Suprapubic skin (tissue), 4 donors: ENCODE data around the gene UVRAG. TPM values are rescaled to one million over a fixed set of nuclear protein-coding genes. Genes with fewer than 3 reads are reported as not detected.

Source experiments
- DNase-seq, 2 donors: peaks; one replicate each; pipeline ENCODE4 v3.0.0-alpha.2; 2019; ENCODE audit warnings: low spot score in 2 of 2
- H3K27ac ChIP-seq: fragments of 200-600 bp; sonication (generic); one replicate; pipeline ENCODE4 v1.5.1; 2019
- H3K27me3 ChIP-seq: fragments of 200-600 bp; sonication (generic); one replicate; pipeline ENCODE4 v1.5.1; 2019
- H3K36me3 ChIP-seq: fragments of 200-600 bp; sonication (generic); one replicate; pipeline ENCODE4 v1.5.1; 2019
- H3K4me1 ChIP-seq: fragments of 200-600 bp; sonication (generic); one replicate; pipeline ENCODE4 v1.5.1; 2019
- H3K4me3 ChIP-seq: fragments of 200-600 bp; sonication (generic); one replicate; pipeline ENCODE4 v1.5.1; 2019; ENCODE audit warnings: mild to moderate bottlenecking
- H3K9me3 ChIP-seq: fragments of 200-600 bp; sonication (generic); one replicate; pipeline ENCODE4 v1.5.1; 2019
- EP300 ChIP-seq: sonication (generic); formaldehyde crosslinking; IDR thresholded peaks from one replicate; pipeline ENCODE4 v1.6.1; 2017; ENCODE audit warnings: antibody characterized with exemption
- POLR2A ChIP-seq, 2 donors: fragments of 450-650 bp; IDR thresholded peaks; one replicate each; pipeline ENCODE4 v1.6.1; 2017; ENCODE audit warnings: antibody characterized with exemption in 2 of 2, mild to moderate bottlenecking in 2 of 2, moderate library complexity in 2 of 2
- POLR2AphosphoS5 ChIP-seq, 3 donors: sonication (generic); formaldehyde crosslinking; IDR thresholded peaks; one replicate each; pipeline ENCODE4 v1.6.1; 2017; ENCODE audit warnings: antibody characterized with exemption in 3 of 3
- WGBS: methylation state at CpG from one replicate; pipeline ENCODE4 v1.1.5; 2018; 5-methylcytosine and 5-hydroxymethylcytosine counted together
- total RNA-seq, 4 donors: library from RNA; depleted of rRNA; stranded (reverse); fragments of >200 nt; gene quantifications; one replicate each; pipeline ENCODE4 v1.1.0, GENCODE V29; 2016
- TF ChIP-seq, protein P1 (sequence below), 2 donors: fragments of 200-600 bp in 1 of 2; fragments of 450-650 bp in 1 of 2; sonication (generic) in 1 of 2; IDR thresholded peaks; one replicate each; pipeline ENCODE4 v1.5.1; 2016 to 2019; ENCODE audit warnings: antibody characterized with exemption in 2 of 2, mild to moderate bottlenecking in 1 of 2, moderate library complexity in 1 of 2

UVRAG gene
- total RNA-seq, 4 donors from 2014 or later, result 17.5 to 30.0 (median 22.1) TPM

DNA sequence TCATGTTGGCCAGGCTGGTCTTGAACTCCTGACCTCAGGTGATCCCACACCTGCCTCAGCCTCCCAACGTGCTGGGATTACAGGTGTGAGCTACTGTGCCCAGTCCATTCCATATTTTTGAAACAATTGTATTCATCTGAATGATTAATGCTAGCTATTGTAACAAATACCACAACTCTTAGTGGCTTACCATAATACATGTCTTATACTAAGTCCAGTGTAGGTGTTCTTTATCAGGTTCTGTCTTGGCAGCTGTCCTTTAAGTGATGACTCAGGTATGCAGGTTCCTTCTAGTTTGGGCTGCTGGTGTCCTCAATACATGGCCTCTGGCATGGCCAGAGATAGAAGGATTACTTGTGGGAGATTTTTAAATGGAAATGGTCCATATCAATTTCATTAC, 39.0 kb downstream of the UVRAG start:
- Histone ChIP-seq H3K4me1 (peaks cover 24% of the 10 kb centered on the region), H3K4me3 (no peak overlapping the region), H3K27ac (no peak overlapping the region), H3K9me3 (no peaks in the 10 kb centered on the region), H3K36me3 (peaks cover 2% of the 10 kb centered on the region), H3K27me3 (no peaks in the 10 kb centered on the region)
- 64% methylated on average over 1 of the region's 1 CpG for WGBS
- TF ChIP-seq EP300 (no peak), POLR2AphosphoS5 (IDR thresholded peaks at IDR 0.05) (no peak), POLR2A (IDR thresholded peaks at IDR 0.05) (no peak)
- TF ChIP-seq, protein P1, sequence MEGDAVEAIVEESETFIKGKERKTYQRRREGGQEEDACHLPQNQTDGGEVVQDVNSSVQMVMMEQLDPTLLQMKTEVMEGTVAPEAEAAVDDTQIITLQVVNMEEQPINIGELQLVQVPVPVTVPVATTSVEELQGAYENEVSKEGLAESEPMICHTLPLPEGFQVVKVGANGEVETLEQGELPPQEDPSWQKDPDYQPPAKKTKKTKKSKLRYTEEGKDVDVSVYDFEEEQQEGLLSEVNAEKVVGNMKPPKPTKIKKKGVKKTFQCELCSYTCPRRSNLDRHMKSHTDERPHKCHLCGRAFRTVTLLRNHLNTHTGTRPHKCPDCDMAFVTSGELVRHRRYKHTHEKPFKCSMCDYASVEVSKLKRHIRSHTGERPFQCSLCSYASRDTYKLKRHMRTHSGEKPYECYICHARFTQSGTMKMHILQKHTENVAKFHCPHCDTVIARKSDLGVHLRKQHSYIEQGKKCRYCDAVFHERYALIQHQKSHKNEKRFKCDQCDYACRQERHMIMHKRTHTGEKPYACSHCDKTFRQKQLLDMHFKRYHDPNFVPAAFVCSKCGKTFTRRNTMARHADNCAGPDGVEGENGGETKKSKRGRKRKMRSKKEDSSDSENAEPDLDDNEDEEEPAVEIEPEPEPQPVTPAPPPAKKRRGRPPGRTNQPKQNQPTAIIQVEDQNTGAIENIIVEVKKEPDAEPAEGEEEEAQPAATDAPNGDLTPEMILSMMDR (IDR thresholded peaks at IDR 0.05), result no peak
- DNase-seq, result no peak

DNA sequence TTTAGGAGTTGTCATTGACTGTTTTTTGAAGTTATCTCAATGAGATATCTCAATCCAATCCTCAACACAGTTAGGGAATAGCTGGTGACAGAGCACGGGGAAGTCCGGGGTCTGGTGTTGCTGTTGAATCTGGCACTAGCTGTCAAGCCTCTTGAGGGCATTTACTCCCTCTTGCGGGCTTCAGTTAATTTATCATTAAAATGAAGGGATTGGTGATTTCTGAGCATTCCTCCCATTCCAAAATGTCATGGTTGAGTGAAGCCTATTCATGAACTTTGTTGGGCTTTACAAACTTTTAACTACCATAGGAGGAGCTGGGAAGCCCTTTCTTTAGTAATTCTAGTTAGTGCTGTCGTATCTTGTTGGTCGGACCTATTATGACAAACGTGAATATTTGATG, 40.2 kb downstream of the UVRAG start:
- no peak for TF ChIP-seq POLR2AphosphoS5 (IDR thresholded peaks at IDR 0.05)
- TF ChIP-seq EP300, result no peak
- TF ChIP-seq, protein P1 (IDR thresholded peaks at IDR 0.05), result no peak
- no peak for TF ChIP-seq POLR2A (IDR thresholded peaks at IDR 0.05)
- Histone ChIP-seq H3K4me3 (no peak overlapping the region), H3K27me3 (no peaks in the 10 kb centered on the region), H3K4me1 (peaks cover 19% of the 10 kb centered on the region), H3K9me3 (no peaks in the 10 kb centered on the region), H3K36me3 (peaks cover 2% of the 10 kb centered on the region), H3K27ac (no peak overlapping the region)
- WGBS, result 91% methylated on average over 6 of the region's 6 CpGs
- no peak for DNase-seq

- WGBS, result 74% methylated on average over 3 of the region's 3 CpGs
These were observed 41.9 kb downstream of the UVRAG start for GRCh38 chr11:75856912-75857311.

DNA sequence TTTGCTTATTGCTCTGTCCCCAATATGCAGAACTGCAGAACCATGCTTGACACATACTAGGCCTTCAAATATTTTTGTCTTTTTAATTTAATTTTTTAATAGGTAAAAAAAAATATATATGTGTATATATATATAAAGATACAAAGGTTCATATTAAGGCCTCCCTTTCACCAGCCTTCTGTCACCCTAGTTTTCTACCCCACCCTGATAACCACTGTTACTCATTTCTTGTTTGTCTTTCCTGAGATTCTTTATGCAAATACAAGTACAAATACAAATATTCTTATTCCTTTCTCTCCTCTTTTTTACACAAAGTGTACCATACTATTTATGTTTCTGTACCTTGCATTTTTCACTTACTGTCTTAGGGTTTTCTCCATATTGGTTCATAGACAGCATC, 43.0 kb downstream of the UVRAG start:
- Histone ChIP-seq H3K9me3 (no peaks in the 10 kb centered on the region), H3K4me1 (peaks cover 5% of the 10 kb centered on the region), H3K4me3 (no peak overlapping the region), H3K27me3 (no peaks in the 10 kb centered on the region), H3K36me3 (no peaks in the 10 kb centered on the region), H3K27ac (no peak overlapping the region)
- TF ChIP-seq POLR2AphosphoS5 (IDR thresholded peaks at IDR 0.05), result no peak
- TF ChIP-seq, protein P1 (IDR thresholded peaks at IDR 0.05), result no peak
- no peak for TF ChIP-seq EP300
- TF ChIP-seq POLR2A (IDR thresholded peaks at IDR 0.05), result no peak
- no peak for DNase-seq

More at GRCh38 chr11:75856912-75857311, 41.9 kb downstream of the UVRAG start:
- no peak for DNase-seq
- H3K27me3 ChIP-seq, result no peaks in the 10 kb centered on the region
- TF ChIP-seq POLR2A (IDR thresholded peaks at IDR 0.05) (no peak), POLR2AphosphoS5 (IDR thresholded peaks at IDR 0.05) (no peak), EP300 (no peak)
- TF ChIP-seq, protein P1 (IDR thresholded peaks at IDR 0.05), result no peak
- no peak overlapping the region for H3K4me3 ChIP-seq
- peaks cover 5% of the 10 kb centered on the region for H3K4me1 ChIP-seq
- peaks cover 2% of the 10 kb centered on the region for H3K36me3 ChIP-seq
- no peak overlapping the region for H3K27ac ChIP-seq
- no peaks in the 10 kb centered on the region for H3K9me3 ChIP-seq

DNA sequence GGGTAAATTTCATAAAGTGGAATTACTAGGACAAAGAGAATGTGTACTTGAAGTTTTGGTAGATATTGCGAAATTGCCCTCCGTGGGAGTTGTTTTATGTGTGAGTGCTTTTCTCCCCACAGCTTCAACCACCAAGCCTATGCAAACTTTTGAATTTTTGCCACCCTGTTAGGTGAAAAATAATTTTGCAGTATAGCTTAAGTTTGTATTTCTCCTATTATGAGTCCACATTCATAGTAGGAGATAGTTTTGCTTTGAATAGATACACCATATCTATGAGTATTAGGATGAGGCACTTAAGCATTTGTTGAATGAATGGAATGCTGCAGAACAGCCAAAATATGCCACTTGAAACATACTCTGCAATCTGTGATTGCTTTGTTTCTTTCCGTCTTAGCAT, 43.6 kb downstream of the UVRAG start:
- Histone ChIP-seq H3K9me3 (no peaks in the 10 kb centered on the region), H3K4me1 (peaks cover 5% of the 10 kb centered on the region), H3K36me3 (no peaks in the 10 kb centered on the region), H3K27me3 (no peaks in the 10 kb centered on the region), H3K4me3 (no peak overlapping the region), H3K27ac (no peak overlapping the region)
- DNase-seq, result no peak
- 60% methylated on average over 3 of the region's 3 CpGs for WGBS
- TF ChIP-seq, protein P1 (IDR thresholded peaks at IDR 0.05), result no peak
- TF ChIP-seq EP300 (no peak), POLR2A (IDR thresholded peaks at IDR 0.05) (no peak), POLR2AphosphoS5 (IDR thresholded peaks at IDR 0.05) (no peak)
